Neuronal stem cell (in vitro differentiated cells): ENCODE measurements around the gene THSD4.
A peak's percentile ranks its signal among the peaks of the same experiment; 100 is the strongest.

ENCODE experiments used
- DNase-seq: peaks from one replicate; pipeline ENCODE4 v3.0.0-alpha.2; 2013; ENCODE audit warnings: low spot score
- H2AFZ ChIP-seq: one replicate; pipeline ENCODE4 v1.6.1; 2013; ENCODE audit warnings: mild to moderate bottlenecking, low read length, inconsistent platforms
- H2AK5ac ChIP-seq: 2 replicates; pipeline ENCODE4 v1.6.1; 2013; ENCODE audit warnings: low read depth, mild to moderate bottlenecking, inconsistent platforms, low read length, moderate library complexity, mixed read lengths
- H2BK120ac ChIP-seq: 2 replicates; pipeline ENCODE4 v1.6.1; 2013; ENCODE audit warnings: low read depth, mild to moderate bottlenecking, inconsistent platforms, low read length, moderate library complexity, mixed read lengths
- H2BK12ac ChIP-seq: one replicate; pipeline ENCODE4 v1.6.1; 2013; ENCODE audit warnings: low read length, inconsistent platforms
- H2BK15ac ChIP-seq: 2 replicates; pipeline ENCODE4 v1.6.1; 2013; ENCODE audit warnings: mild to moderate bottlenecking, low read length, inconsistent platforms, mixed read lengths
- H2BK5ac ChIP-seq: one replicate; pipeline ENCODE4 v1.6.1; 2013; ENCODE audit warnings: inconsistent platforms, mild to moderate bottlenecking, low read length, moderate library complexity
- H3K14ac ChIP-seq: one replicate; pipeline ENCODE4 v1.6.1; 2013; ENCODE audit warnings: low read length, inconsistent platforms
- H3K18ac ChIP-seq: 2 replicates; pipeline ENCODE4 v1.6.1; 2013; ENCODE audit warnings: low read length, inconsistent platforms
- H3K23ac ChIP-seq: 2 replicates; pipeline ENCODE4 v1.6.1; 2013; ENCODE audit warnings: low read depth, mild to moderate bottlenecking, mixed read lengths, low read length, inconsistent platforms; ENCODE audit not compliant: poor library complexity
- H3K27ac ChIP-seq: replicated peaks from 3 replicates; pipeline ENCODE4 v1.5.1; 2013; ENCODE audit warnings: low read length, inconsistent platforms
- H3K27me3 ChIP-seq, 3 experiments: 2 replicates each; pipeline ENCODE4 v1.6.1; 2013; ENCODE audit warnings: low read length in 3 of 3, mild to moderate bottlenecking in 2 of 3, inconsistent platforms in 1 of 3, low read depth in 1 of 3, mixed read lengths in 1 of 3, moderate library complexity in 1 of 3; ENCODE audit not compliant: control insufficient read depth in 3 of 3, insufficient read depth in 3 of 3
- H3K36me3 ChIP-seq, 2 donors: replicated peaks in 1 of 2; 2 replicates each; pipeline ENCODE4 v1.6.1; 2013; ENCODE audit warnings: low read length in 2 of 2; ENCODE audit not compliant: control insufficient read depth in 2 of 2, insufficient read depth in 2 of 2
- H3K4ac ChIP-seq: 2 replicates; pipeline ENCODE4 v1.6.1; 2013; ENCODE audit warnings: inconsistent platforms, mild to moderate bottlenecking, low read length, moderate library complexity
- H3K4me1 ChIP-seq, 2 donors: 1 replicate in 1 of 2; 2 replicates in 1 of 2; pipeline ENCODE4 v1.6.1; 2013; ENCODE audit warnings: low read length in 2 of 2, low read depth in 1 of 2; ENCODE audit not compliant: control insufficient read depth in 2 of 2, insufficient read depth in 1 of 2
- H3K4me2 ChIP-seq: one replicate; pipeline ENCODE4 v1.6.1; 2013; ENCODE audit warnings: mild to moderate bottlenecking, low read length, inconsistent platforms; ENCODE audit not compliant: insufficient read depth, poor library complexity, severe bottlenecking
- H3K4me3 ChIP-seq, 2 donors: 2 replicates each; pipeline ENCODE4 v1.5.1; 2013; ENCODE audit warnings: low read length in 2 of 2, mild to moderate bottlenecking in 2 of 2, inconsistent platforms in 1 of 2, moderate library complexity in 1 of 2
- H3K79me1 ChIP-seq: one replicate; pipeline ENCODE4 v1.6.1; 2013; ENCODE audit warnings: low read depth, mild to moderate bottlenecking, inconsistent platforms, low read length, moderate library complexity
- H3K9ac ChIP-seq: one replicate; pipeline ENCODE4 v1.6.1; 2013; ENCODE audit warnings: mild to moderate bottlenecking, low read depth, low read length, inconsistent platforms; ENCODE audit not compliant: poor library complexity
- H3K9me3 ChIP-seq, 2 donors: replicated peaks in 1 of 2; 2 replicates each; pipeline versions ENCODE3 to v1.6.1; 2013; ENCODE audit warnings: low read length in 2 of 2, mild to moderate bottlenecking in 2 of 2, inconsistent platforms in 1 of 2, low read depth in 1 of 2, mixed read lengths in 1 of 2, moderate library complexity in 1 of 2; ENCODE audit not compliant: control insufficient read depth in 2 of 2, insufficient read depth in 1 of 2
- H4K8ac ChIP-seq: one replicate; pipeline ENCODE4 v1.6.1; 2013; ENCODE audit warnings: low read depth, mild to moderate bottlenecking, inconsistent platforms, low read length, moderate library complexity
- H4K91ac ChIP-seq: one replicate; pipeline ENCODE4 v1.6.1; 2013; ENCODE audit warnings: low read length, low read depth, mild to moderate bottlenecking, inconsistent platforms; ENCODE audit not compliant: poor library complexity
- WGBS, 2 donors: extraction: QIAGEN DNeasy Blood & Tissue Kit; methylation state at CpG; one replicate each; pipeline ENCODE4 v1.1.7; 2013; ENCODE audit warnings: missing lambda C conversion rate in 2 of 2, mixed read lengths in 1 of 2; ENCODE audit not compliant: insufficient read length in 2 of 2, insufficient replicate concordance in 1 of 2; ENCODE audit errors: extremely low coverage in 2 of 2; 5-methylcytosine and 5-hydroxymethylcytosine counted together

THSD4 gene

DNA sequence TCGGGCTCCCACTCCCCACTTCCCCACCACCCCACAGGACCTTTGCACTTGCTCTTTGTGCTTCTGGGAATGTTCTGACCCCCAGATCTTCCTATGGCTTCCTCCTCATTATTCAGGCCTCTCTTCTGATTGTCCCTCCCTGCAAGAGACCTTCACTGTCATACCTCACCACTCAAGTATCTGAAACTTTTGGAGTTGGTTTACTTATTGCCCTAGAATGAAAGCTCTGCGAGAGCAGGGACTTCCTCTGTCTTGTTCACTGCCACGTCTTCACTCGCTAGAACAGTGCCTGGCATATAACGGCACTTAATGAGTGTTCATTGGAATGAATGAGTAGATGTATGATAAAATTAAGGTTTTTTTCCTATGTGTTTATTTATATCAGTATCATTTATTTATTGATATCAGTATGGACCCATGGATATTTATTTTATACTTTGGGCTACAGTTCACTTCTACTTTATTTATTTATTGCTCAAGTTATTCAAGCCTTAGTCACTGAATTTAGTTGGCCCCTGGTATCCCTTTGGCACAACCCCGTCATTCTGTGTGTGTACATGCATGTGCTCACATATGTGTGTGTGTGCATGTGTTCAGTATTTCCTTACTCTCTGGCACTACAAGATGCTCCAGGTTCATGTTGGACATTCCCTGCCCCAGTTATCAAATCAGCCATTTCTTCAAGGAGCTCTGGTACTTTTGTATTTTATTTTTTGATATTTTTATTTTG is 197.6 kb downstream of the THSD4 start:
- no peak overlapping the region for H4K8ac ChIP-seq
- no peak overlapping the region for H2AK5ac ChIP-seq
- no peaks in the 10 kb centered on the region for H3K27me3 ChIP-seq
- H2BK120ac ChIP-seq: no peak overlapping the region
- H3K4me3 ChIP-seq: no peak overlapping the region
- H2BK5ac ChIP-seq: no peak overlapping the region
- no peak overlapping the region for H3K9ac ChIP-seq
- H3K36me3 ChIP-seq: no peaks in the 10 kb centered on the region
- no peaks in the 10 kb centered on the region for H3K79me1 ChIP-seq
- H3K9me3 ChIP-seq: peaks cover 0 to 2% of the 10 kb centered on the region in 2 donors
- WGBS, 2 donors: no CpG with 5 or more reads among the region's 6 CpGs
- no peak overlapping the region for H2AFZ ChIP-seq
- no peak overlapping the region for H3K4me2 ChIP-seq
- no peak overlapping the region for H2BK12ac ChIP-seq
- H4K91ac ChIP-seq: no peak overlapping the region
- H3K27ac ChIP-seq: no peak overlapping the region
- peaks cover 0 to 14% of the 10 kb centered on the region in 2 donors for H3K4me1 ChIP-seq
- H3K4ac ChIP-seq: no peak overlapping the region
- no peak overlapping the region for H3K23ac ChIP-seq
- H3K14ac ChIP-seq: no peak overlapping the region
- no peak for DNase-seq
- no peak overlapping the region for H2BK15ac ChIP-seq
- no peak overlapping the region for H3K18ac ChIP-seq

DNA sequence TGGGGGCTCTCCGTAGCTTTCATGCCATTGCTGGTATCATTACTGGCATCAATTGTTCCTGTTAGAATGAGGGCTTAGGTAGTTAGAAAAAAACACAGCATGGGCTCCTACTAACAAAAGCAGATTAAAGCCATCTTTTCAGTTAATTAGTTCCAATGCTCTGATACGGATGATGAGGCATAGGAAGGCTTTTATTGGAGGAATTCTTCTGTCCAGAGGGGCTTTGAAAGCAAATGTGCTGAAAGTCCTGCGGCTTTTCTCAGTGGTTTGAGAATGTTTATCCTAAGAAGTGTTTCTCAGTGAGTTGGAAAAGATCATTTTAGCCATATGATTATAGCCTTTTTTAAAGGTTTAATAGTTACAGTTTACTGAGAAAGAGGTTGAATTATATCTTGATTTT is 198.5 kb downstream of the THSD4 start:
- Histone ChIP-seq H2BK120ac (no peak overlapping the region), H3K9ac (no peak overlapping the region), H3K4me1 (peaks cover 0 to 14% of the 10 kb centered on the region in 2 donors), H2BK15ac (no peak overlapping the region), H2BK5ac (no peak overlapping the region), H3K79me1 (no peaks in the 10 kb centered on the region), H3K27me3 (no peaks in the 10 kb centered on the region), H3K4me2 (no peak overlapping the region), H3K36me3 (no peaks in the 10 kb centered on the region), H3K4ac (no peak overlapping the region), H3K18ac (no peak overlapping the region), H3K4me3 (no peak overlapping the region), H3K14ac (no peak overlapping the region), H3K9me3 (no peaks in the 10 kb centered on the region), H2BK12ac (no peak overlapping the region), H3K23ac (no peak overlapping the region), H2AFZ (no peak overlapping the region), H4K8ac (no peak overlapping the region), H3K27ac (no peak overlapping the region), H2AK5ac (no peak overlapping the region), H4K91ac (no peak overlapping the region)
- WGBS, 2 donors: no CpG with 5 or more reads among the region's 3 CpGs
- peak; percentile 88 for DNase-seq

DNA sequence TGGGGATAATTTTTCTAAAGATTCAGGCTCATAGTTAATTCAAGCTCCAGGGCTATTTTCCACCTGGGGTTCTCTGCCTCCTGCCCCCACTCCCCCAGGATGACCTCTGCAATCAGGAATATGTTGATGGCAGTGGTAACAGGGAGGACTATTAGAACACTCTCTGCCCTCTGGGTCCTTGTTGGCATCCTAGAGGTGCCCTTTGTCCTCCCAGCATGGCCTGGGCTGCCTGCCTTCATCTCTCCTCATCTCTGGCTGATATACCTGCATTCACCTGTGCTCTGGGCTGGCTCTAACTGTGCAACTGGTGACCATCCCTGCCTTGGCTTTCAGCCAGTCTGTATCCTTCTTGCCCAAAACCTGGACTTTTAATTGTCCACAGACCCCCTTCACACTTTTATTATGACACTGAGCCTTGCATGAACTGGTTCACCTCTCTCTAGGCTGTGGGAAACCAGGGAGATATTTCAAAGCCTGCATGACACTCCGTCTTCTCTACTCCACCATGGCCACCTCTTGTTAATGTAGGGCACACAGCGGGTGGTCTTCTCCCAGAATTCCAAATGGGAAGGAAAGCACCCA is 199.8 kb downstream of the THSD4 start:
- Histone ChIP-seq H3K4me3 (no peak overlapping the region), H3K4ac (no peak overlapping the region), H4K91ac (no peak overlapping the region), H3K4me2 (no peak overlapping the region), H2BK5ac (no peak overlapping the region), H3K27ac (no peak overlapping the region), H3K79me1 (no peaks in the 10 kb centered on the region), H2AFZ (no peak overlapping the region), H2BK120ac (no peak overlapping the region), H2AK5ac (no peak overlapping the region), H3K23ac (no peak overlapping the region), H3K9ac (no peak overlapping the region), H2BK12ac (no peak overlapping the region), H3K4me1 (peaks cover 0 to 14% of the 10 kb centered on the region in 2 donors), H4K8ac (no peak overlapping the region), H3K27me3 (no peaks in the 10 kb centered on the region), H3K14ac (no peak overlapping the region), H3K36me3 (no peaks in the 10 kb centered on the region), H3K9me3 (no peaks in the 10 kb centered on the region), H2BK15ac (no peak overlapping the region), H3K18ac (peak overlapping the region; percentile 5)
- no peak for DNase-seq
- no CpG with 5 or more reads among the region's 2 CpGs for WGBS, 2 donors

DNA sequence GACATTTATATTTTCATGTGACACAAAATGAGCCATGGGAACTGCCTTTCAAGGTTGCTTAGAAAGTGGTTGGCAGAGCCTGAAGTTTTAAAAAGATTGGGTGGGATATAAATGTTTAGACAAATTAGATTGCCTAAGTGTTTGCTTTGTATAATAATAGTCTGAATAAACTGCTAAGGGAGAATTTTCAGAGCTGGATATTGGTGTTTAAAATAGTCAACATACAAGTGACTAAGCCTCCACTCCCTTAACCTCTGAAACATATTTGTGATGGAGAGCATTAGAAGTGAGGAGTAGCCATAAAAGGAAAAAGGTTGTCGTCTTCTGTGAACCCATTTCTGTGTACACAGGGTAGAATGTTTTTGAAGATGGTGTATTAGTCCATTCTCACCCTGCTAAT is 201.6 kb downstream of the THSD4 start:
- no peak overlapping the region for H2AFZ ChIP-seq
- H2BK5ac ChIP-seq: no peak overlapping the region
- no peaks in the 10 kb centered on the region for H3K79me1 ChIP-seq
- no peak overlapping the region for H3K14ac ChIP-seq
- H3K9me3 ChIP-seq: no peaks in the 10 kb centered on the region
- no peak overlapping the region for H2AK5ac ChIP-seq
- H2BK120ac ChIP-seq: no peak overlapping the region
- WGBS, 2 donors: no CpG with 5 or more reads among the region's 1 CpG
- peaks cover 0 to 9% of the 10 kb centered on the region in 2 donors for H3K4me1 ChIP-seq
- H3K4ac ChIP-seq: no peak overlapping the region
- H3K4me2 ChIP-seq: no peak overlapping the region
- no peak overlapping the region for H3K18ac ChIP-seq
- no peak overlapping the region for H3K4me3 ChIP-seq
- H3K36me3 ChIP-seq: no peaks in the 10 kb centered on the region
- H3K23ac ChIP-seq: no peak overlapping the region
- H3K27ac ChIP-seq: no peak overlapping the region
- DNase-seq: no peak
- no peak overlapping the region for H4K91ac ChIP-seq
- H2BK12ac ChIP-seq: no peak overlapping the region
- H4K8ac ChIP-seq: no peak overlapping the region
- H2BK15ac ChIP-seq: no peak overlapping the region
- H3K27me3 ChIP-seq: no peaks in the 10 kb centered on the region
- H3K9ac ChIP-seq: no peak overlapping the region
